Measurements from ENCODE around the gene KLRK1.

DNA sequence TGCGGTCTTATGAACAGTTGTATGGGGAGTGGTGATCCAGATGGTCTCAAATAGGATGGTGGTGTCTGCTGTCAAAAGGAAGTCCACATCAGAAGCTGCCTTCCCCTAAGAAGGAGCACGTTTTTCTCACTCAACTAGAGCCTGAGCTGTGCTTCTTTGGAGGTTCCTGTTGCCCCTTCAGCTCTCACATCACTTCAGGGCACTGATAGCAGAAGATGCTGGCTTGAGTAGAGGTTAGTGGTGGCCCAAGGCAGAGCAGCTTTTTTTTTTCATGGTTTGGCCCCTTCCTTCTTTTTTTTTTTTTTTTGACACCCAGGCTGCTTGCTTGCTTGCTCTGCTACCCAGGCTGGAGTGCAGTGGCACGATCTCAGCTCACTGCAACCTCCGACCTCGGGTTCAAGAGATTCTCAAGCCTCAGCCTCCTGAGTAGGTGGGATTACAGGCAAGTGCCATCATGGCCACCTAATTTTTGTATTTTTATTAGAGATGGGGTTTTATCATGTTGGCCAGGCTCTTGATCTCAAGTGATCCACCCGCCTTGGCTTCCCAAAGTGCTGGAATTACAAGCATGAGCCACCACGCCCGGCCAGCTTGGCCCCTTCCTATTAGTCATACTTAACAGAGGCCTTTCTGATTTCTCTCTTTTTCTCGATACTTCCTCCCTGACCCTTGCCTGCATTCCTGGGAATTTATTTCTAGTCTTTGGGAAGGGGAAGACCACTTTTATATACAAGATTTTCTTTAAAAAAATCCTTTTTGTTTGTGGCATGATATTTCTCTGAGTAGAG, 50.6 kb downstream of the KLRK1 start:
- TF ChIP-seq, protein P1, sequence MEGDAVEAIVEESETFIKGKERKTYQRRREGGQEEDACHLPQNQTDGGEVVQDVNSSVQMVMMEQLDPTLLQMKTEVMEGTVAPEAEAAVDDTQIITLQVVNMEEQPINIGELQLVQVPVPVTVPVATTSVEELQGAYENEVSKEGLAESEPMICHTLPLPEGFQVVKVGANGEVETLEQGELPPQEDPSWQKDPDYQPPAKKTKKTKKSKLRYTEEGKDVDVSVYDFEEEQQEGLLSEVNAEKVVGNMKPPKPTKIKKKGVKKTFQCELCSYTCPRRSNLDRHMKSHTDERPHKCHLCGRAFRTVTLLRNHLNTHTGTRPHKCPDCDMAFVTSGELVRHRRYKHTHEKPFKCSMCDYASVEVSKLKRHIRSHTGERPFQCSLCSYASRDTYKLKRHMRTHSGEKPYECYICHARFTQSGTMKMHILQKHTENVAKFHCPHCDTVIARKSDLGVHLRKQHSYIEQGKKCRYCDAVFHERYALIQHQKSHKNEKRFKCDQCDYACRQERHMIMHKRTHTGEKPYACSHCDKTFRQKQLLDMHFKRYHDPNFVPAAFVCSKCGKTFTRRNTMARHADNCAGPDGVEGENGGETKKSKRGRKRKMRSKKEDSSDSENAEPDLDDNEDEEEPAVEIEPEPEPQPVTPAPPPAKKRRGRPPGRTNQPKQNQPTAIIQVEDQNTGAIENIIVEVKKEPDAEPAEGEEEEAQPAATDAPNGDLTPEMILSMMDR (IDR thresholded peaks at IDR 0.05) = no peak
- TF ChIP-seq POLR2AphosphoS5 (IDR thresholded peaks at IDR 0.05) = no peak
- TF ChIP-seq POLR2A (IDR thresholded peaks at IDR 0.05) = no peak
